ENCODE results near the gene OLA1.

Gene OLA1

DNA sequence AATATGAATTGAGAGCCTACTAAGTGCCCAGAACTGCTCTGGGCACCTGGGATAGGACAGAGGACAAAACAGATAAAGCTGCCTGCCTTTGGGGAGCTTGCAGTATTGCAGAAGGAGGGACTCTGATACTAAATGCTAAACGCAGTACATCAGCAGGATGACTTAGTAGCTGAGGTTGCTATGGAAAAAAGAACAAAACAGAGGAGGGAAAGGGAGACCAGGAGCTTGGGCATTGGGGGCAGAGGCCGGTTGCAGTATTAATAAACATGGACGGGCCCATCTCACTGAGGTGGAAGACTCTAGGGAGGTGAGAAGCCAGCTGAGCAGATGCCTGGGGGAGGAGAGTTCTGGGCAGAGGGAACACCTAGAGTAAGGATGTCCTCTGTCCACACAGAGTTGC is 217.1 kb downstream of the OLA1 start:
- no peaks in the 10 kb centered on the region for H3K9me2 ChIP-seq (replicated peaks; ENCODE audit: insufficient read depth, low read length)
- H3K27ac ChIP-seq (ENCODE audit: low read depth, low read length), result no peak overlapping the region
- TF ChIP-seq, protein P1, sequence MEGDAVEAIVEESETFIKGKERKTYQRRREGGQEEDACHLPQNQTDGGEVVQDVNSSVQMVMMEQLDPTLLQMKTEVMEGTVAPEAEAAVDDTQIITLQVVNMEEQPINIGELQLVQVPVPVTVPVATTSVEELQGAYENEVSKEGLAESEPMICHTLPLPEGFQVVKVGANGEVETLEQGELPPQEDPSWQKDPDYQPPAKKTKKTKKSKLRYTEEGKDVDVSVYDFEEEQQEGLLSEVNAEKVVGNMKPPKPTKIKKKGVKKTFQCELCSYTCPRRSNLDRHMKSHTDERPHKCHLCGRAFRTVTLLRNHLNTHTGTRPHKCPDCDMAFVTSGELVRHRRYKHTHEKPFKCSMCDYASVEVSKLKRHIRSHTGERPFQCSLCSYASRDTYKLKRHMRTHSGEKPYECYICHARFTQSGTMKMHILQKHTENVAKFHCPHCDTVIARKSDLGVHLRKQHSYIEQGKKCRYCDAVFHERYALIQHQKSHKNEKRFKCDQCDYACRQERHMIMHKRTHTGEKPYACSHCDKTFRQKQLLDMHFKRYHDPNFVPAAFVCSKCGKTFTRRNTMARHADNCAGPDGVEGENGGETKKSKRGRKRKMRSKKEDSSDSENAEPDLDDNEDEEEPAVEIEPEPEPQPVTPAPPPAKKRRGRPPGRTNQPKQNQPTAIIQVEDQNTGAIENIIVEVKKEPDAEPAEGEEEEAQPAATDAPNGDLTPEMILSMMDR (IDR thresholded peaks at IDR 0.05; ENCODE audit: insufficient read depth, low read length, poor library complexity, severe bottlenecking), result no peak
- TF ChIP-seq EZH2phosphoT487 (conservative IDR thresholded peaks at IDR 0.05; ENCODE audit: low read length), result no peak
- H3K9me3 ChIP-seq (ENCODE audit: insufficient read depth, low read length), result no peaks in the 10 kb centered on the region
- no peaks in the 10 kb centered on the region for H3K27me3 ChIP-seq (ENCODE audit: low read length)
- H4K20me1 ChIP-seq (ENCODE audit: low read depth, low read length), result no peaks in the 10 kb centered on the region
- no peak overlapping the region for H3K9ac ChIP-seq (ENCODE audit: low read length)
- no peaks in the 10 kb centered on the region for H3K36me3 ChIP-seq (ENCODE audit: low read length)
- H3F3A ChIP-seq (ENCODE audit: insufficient read depth), result no peaks in the 10 kb centered on the region
- H3K4me3 ChIP-seq (ENCODE audit: insufficient read depth, low read length, poor library complexity, severe bottlenecking), result no peak overlapping the region
- H2AFZ ChIP-seq (ENCODE audit: low read depth, low read length, severe bottlenecking), result no peak overlapping the region
- H3K79me2 ChIP-seq (ENCODE audit: insufficient read depth, low read length), result no peaks in the 10 kb centered on the region
- H3K4me2 ChIP-seq (ENCODE audit: low read depth, low read length, poor library complexity, severe bottlenecking), result no peak overlapping the region

DNA sequence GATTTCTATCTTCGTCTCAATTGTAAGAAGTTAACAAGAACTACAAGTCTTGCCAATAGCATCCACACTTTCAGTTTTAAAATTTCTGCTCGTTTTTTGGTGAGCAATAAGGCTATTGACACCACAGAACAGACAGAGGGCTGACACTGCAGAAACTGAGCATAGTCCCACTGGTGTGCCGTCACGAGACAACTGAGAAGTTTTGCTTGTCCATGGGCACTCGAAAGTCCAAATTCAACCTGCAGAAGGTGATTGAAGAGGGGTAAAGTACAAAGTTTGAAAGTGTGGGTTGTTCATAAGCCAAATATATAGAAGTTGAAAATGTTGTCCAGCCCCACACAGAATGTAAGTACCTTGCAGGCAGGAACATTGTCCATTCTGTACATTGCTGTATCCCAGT is 219.4 kb downstream of the OLA1 start:
- no peaks in the 10 kb centered on the region for H4K20me1 ChIP-seq (ENCODE audit: low read depth, low read length)
- no peaks in the 10 kb centered on the region for H3K27me3 ChIP-seq (ENCODE audit: low read length)
- no peaks in the 10 kb centered on the region for H3K79me2 ChIP-seq (ENCODE audit: insufficient read depth, low read length)
- H3K4me3 ChIP-seq (ENCODE audit: insufficient read depth, low read length, poor library complexity, severe bottlenecking), result no peak overlapping the region
- H3K9me3 ChIP-seq (ENCODE audit: insufficient read depth, low read length), result no peaks in the 10 kb centered on the region
- no peaks in the 10 kb centered on the region for H3K36me3 ChIP-seq (ENCODE audit: low read length)
- H3K27ac ChIP-seq (ENCODE audit: low read depth, low read length), result no peak overlapping the region
- no peaks in the 10 kb centered on the region for H3F3A ChIP-seq (ENCODE audit: insufficient read depth)
- TF ChIP-seq EZH2phosphoT487 (conservative IDR thresholded peaks at IDR 0.05; ENCODE audit: low read length), result no peak
- TF ChIP-seq, protein P1 (IDR thresholded peaks at IDR 0.05; ENCODE audit: insufficient read depth, low read length, poor library complexity, severe bottlenecking), result no peak
- no peaks in the 10 kb centered on the region for H3K9me2 ChIP-seq (replicated peaks; ENCODE audit: insufficient read depth, low read length)
- H2AFZ ChIP-seq (ENCODE audit: low read depth, low read length, severe bottlenecking), result no peak overlapping the region
- no peak overlapping the region for H3K9ac ChIP-seq (ENCODE audit: low read length)
- H3K4me2 ChIP-seq (ENCODE audit: low read depth, low read length, poor library complexity, severe bottlenecking), result no peak overlapping the region

DNA sequence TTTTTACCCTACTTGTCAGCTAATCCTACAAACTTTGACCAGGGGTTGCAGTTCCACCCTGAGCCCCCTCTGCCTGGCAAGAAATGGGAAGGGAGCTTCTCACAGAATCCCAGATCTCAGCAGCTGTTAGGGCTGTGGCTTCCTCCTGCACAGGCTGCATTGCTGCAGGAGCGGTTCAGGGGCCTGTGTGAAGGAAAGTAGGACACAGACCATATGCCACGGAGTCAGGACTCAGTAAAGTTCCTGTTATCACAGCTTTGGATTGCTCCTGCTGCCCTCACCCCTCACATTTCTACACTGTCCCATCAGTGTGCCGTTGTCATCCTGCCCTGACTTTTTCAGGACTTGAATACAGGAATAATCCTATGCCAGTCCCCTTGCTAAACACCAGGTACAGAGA is 220.4 kb downstream of the OLA1 start:
- H4K20me1 ChIP-seq (ENCODE audit: low read depth, low read length), result no peaks in the 10 kb centered on the region
- H3K9me3 ChIP-seq (ENCODE audit: insufficient read depth, low read length), result no peaks in the 10 kb centered on the region
- TF ChIP-seq, protein P1 (IDR thresholded peaks at IDR 0.05; ENCODE audit: insufficient read depth, low read length, poor library complexity, severe bottlenecking), result no peak
- TF ChIP-seq EZH2phosphoT487 (conservative IDR thresholded peaks at IDR 0.05; ENCODE audit: low read length), result no peak
- no peaks in the 10 kb centered on the region for H3F3A ChIP-seq (ENCODE audit: insufficient read depth)
- H3K79me2 ChIP-seq (ENCODE audit: insufficient read depth, low read length), result no peaks in the 10 kb centered on the region
- no peaks in the 10 kb centered on the region for H3K36me3 ChIP-seq (ENCODE audit: low read length)
- no peak overlapping the region for H3K27ac ChIP-seq (ENCODE audit: low read depth, low read length)
- no peak overlapping the region for H3K4me3 ChIP-seq (ENCODE audit: insufficient read depth, low read length, poor library complexity, severe bottlenecking)
- no peak overlapping the region for H3K4me2 ChIP-seq (ENCODE audit: low read depth, low read length, poor library complexity, severe bottlenecking)
- no peak overlapping the region for H2AFZ ChIP-seq (ENCODE audit: low read depth, low read length, severe bottlenecking)
- H3K9ac ChIP-seq (ENCODE audit: low read length), result no peak overlapping the region
- H3K9me2 ChIP-seq (replicated peaks; ENCODE audit: insufficient read depth, low read length), result no peaks in the 10 kb centered on the region
- no peaks in the 10 kb centered on the region for H3K27me3 ChIP-seq (ENCODE audit: low read length)
